IMR-90 (cell line): Measurements from ENCODE around the gene TSPAN17. TPM values are rescaled to one million over a fixed set of nuclear protein-coding genes. Genes with fewer than 3 reads are reported as not detected.

Source experiments
- CTCF ChIP-seq: conservative IDR thresholded peaks from 2 replicates; pipeline ENCODE4 v1.5.1; 2012; ENCODE audit warnings: mild to moderate bottlenecking, low read depth, low read length, improper control_type of control experiment
- RAD21 ChIP-seq: IDR thresholded peaks from 2 replicates; pipeline ENCODE4 v1.6.1; 2012; ENCODE audit warnings: low read length, improper control_type of control experiment
- RFX5 ChIP-seq: IDR thresholded peaks from 2 replicates; pipeline ENCODE4 v1.8.0; 2012; ENCODE audit warnings: low read depth, mild to moderate bottlenecking, low read length, moderate library complexity
- polyA plus RNA-seq, 3 experiments: library from polyadenylated mRNA; depleted of rRNA; stranded (reverse); fragments of >200 nt; gene quantifications; 2 replicates each; pipeline ENCODE4 v1.2.3, GENCODE V29; 2012; ENCODE audit warnings: low replicate concordance in 1 of 3
- total RNA-seq: library from RNA; depleted of rRNA; stranded (reverse); fragments of >200 nt; gene quantifications from 2 replicates; pipeline ENCODE4 v1.2.3, GENCODE V29; 2012
- TF ChIP-seq, protein P1 (sequence below): fragments of 150-350 bp; IDR thresholded peaks from 2 replicates; pipeline ENCODE4 v1.6.1; 2016; ENCODE audit warnings: low read depth, mild to moderate bottlenecking, low read length, moderate library complexity, borderline replicate concordance

TSPAN17 gene
- total and polyA plus RNA-seq, 2 of the 4 experiments (the other 2 are of a cell fraction) = 34.2 to 41.6 TPM

- TF ChIP-seq, protein P1, sequence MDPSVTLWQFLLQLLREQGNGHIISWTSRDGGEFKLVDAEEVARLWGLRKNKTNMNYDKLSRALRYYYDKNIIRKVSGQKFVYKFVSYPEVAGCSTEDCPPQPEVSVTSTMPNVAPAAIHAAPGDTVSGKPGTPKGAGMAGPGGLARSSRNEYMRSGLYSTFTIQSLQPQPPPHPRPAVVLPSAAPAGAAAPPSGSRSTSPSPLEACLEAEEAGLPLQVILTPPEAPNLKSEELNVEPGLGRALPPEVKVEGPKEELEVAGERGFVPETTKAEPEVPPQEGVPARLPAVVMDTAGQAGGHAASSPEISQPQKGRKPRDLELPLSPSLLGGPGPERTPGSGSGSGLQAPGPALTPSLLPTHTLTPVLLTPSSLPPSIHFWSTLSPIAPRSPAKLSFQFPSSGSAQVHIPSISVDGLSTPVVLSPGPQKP = no peak
- no peak for TF ChIP-seq CTCF
- TF ChIP-seq RFX5 = no peak
- TF ChIP-seq RAD21 = no peak
Observed at GRCh38 chr5:176673651-176674583, 26.6 kb downstream of the TSPAN17 start (continued).
